B cell (primary cell): ENCODE measurements around the gene TFPT. TPM values are rescaled to one million over a fixed set of nuclear protein-coding genes. Genes with fewer than 3 reads are reported as not detected.

Source experiments
- ATAC-seq: fragments of 200-7000 bp; cut with Tn5 transposase; one replicate; pipeline ENCODE4 v1.10.0; 2021; ENCODE audit warnings: low read depth, mild to moderate bottlenecking, moderate number of reproducible peaks, moderate library complexity
- CTCF ChIA-PET: fragments of 350-600 bp; sonication (Branson Sonifier 250); formaldehyde crosslinking; loops from one replicate; lab custom pipeline; 2021; ENCODE audit warnings: antibody characterized with exemption, inconsistent platforms; lab: Charles Lee
- POLR2A ChIA-PET: fragments of 350-600 bp; sonication (Branson Sonifier 250); formaldehyde crosslinking; loops from one replicate; lab custom pipeline; 2021; ENCODE audit warnings: antibody characterized with exemption; lab: Charles Lee
- DNase-seq: peaks from one replicate; pipeline ENCODE4 v3.0.0; 2013
- H2AFZ ChIP-seq: 2 replicates; pipeline ENCODE4 v1.6.1; 2012; ENCODE audit warnings: mild to moderate bottlenecking, low read depth, low read length; ENCODE audit not compliant: insufficient read depth, poor library complexity, severe bottlenecking
- H3K27ac ChIP-seq, 2 donors: 1 replicate in 1 of 2; 2 replicates in 1 of 2; pipeline ENCODE4 v1.5.1; 2012 to 2013; ENCODE audit warnings: low read length in 2 of 2, mild to moderate bottlenecking in 2 of 2, moderate library complexity in 1 of 2
- H3K27me3 ChIP-seq, 4 experiments: fragments of 200-600 bp in 1 of 4; sonication (generic) in 1 of 4; replicated peaks in 1 of 4; 1 replicate in 2 of 4; 2 replicates in 2 of 4; pipeline versions ENCODE4 v1.6.1 to v1.7.0; 2013 to 2016; ENCODE audit warnings: low read length in 3 of 4, mild to moderate bottlenecking in 2 of 4, mixed read lengths in 1 of 4, moderate library complexity in 1 of 4; ENCODE audit not compliant: insufficient read depth in 4 of 4, control insufficient read depth in 3 of 4; ENCODE audit errors: control extremely low read depth in 1 of 4
- H3K36me3 ChIP-seq, 2 experiments: replicated peaks in 1 of 2; 1 replicate in 1 of 2; 2 replicates in 1 of 2; pipeline versions ENCODE4 v1.6.1 to v1.7.1; 2013; ENCODE audit warnings: low read length in 1 of 2; ENCODE audit not compliant: insufficient read depth in 2 of 2, control insufficient read depth in 1 of 2; ENCODE audit errors: control extremely low read depth in 1 of 2, extremely low read depth in 1 of 2
- H3K4me1 ChIP-seq, 2 donors: fragments of 200-600 bp in 1 of 2; sonication (generic) in 1 of 2; 1 replicate in 1 of 2; 2 replicates in 1 of 2; pipeline versions ENCODE4 v1.5.1 to v1.6.1; 2013 to 2017; ENCODE audit warnings: low read length in 2 of 2; ENCODE audit not compliant: control insufficient read depth in 2 of 2, insufficient read depth in 2 of 2
- H3K4me2 ChIP-seq: replicated peaks from 2 replicates; pipeline ENCODE3; 2012; ENCODE audit warnings: mild to moderate bottlenecking, low read depth, low read length; ENCODE audit not compliant: poor library complexity, severe bottlenecking
- H3K4me3 ChIP-seq, 5 experiments: fragments of 200-600 bp in 1 of 5; sonication (generic) in 1 of 5; 1 replicate in 3 of 5; 2 replicates in 2 of 5; pipeline versions ENCODE4 v1.5.1 to v1.7.0; 2011 to 2016; ENCODE audit warnings: low read length in 4 of 5, mild to moderate bottlenecking in 4 of 5, low read depth in 2 of 5, control low read depth in 1 of 5, moderate library complexity in 1 of 5; ENCODE audit not compliant: insufficient read depth in 1 of 5; ENCODE audit errors: control extremely low read depth in 1 of 5, extremely low read depth in 1 of 5
- H3K79me2 ChIP-seq: fragments of 200-600 bp; sonication (generic); one replicate; pipeline ENCODE4 v1.6.0; 2016; ENCODE audit warnings: low read length; ENCODE audit not compliant: control insufficient read depth, insufficient read depth
- H3K9ac ChIP-seq: fragments of 200-600 bp; sonication (generic); 2 replicates; pipeline ENCODE4 v1.6.1; 2017; ENCODE audit warnings: mild to moderate bottlenecking, low read length, moderate library complexity
- H3K9me3 ChIP-seq, 3 donors: one replicate each; pipeline versions ENCODE4 v1.6.1 to v1.7.1; 2013; ENCODE audit warnings: low read length in 2 of 3; ENCODE audit not compliant: control insufficient read depth in 2 of 3, insufficient read depth in 1 of 3; ENCODE audit errors: control extremely low read depth in 1 of 3
- H4K20me1 ChIP-seq: 2 replicates; pipeline ENCODE4 v1.6.0; 2012; ENCODE audit warnings: mild to moderate bottlenecking, low read length; ENCODE audit not compliant: insufficient read depth, control insufficient read depth, poor library complexity, severe bottlenecking
- H3K27ac Mint-ChIP-seq: one replicate; pipeline ENCODE4 v1.8.0; 2021; ENCODE audit warnings: mixed read lengths
- H3K27me3 Mint-ChIP-seq: one replicate; pipeline ENCODE4 v1.8.0; 2021; ENCODE audit warnings: mixed read lengths
- H3K4me1 Mint-ChIP-seq: one replicate; pipeline ENCODE4 v1.8.0; 2021; ENCODE audit warnings: mixed read lengths
- H3K4me3 Mint-ChIP-seq: one replicate; pipeline ENCODE4 v1.8.0; 2021; ENCODE audit warnings: mixed read lengths
- H3K9me3 Mint-ChIP-seq: one replicate; pipeline ENCODE4 v1.8.0; 2022; ENCODE audit warnings: mixed read lengths; ENCODE audit not compliant: insufficient read depth
- EZH2 ChIP-seq: IDR thresholded peaks from 2 replicates; pipeline ENCODE4 v1.6.1; 2012; ENCODE audit warnings: borderline replicate concordance, low read depth, mild to moderate bottlenecking, moderate library complexity, low read length; ENCODE audit not compliant: insufficient read depth, poor library complexity, severe bottlenecking
- WGBS: methylation state at CpG from one replicate; pipeline ENCODE4 v1.1.5; 2013; ENCODE audit warnings: missing lambda C conversion rate; ENCODE audit not compliant: insufficient coverage; 5-methylcytosine and 5-hydroxymethylcytosine counted together
- intact Hi-C: fragments of 100-400 bp; cut with micrococcal nuclease; formaldehyde crosslinking; loops from one replicate; pipeline ENCODE4 v1.10.0; 2022
- polyA plus RNA-seq: library from polyadenylated mRNA; depleted of rRNA; stranded (reverse); fragments of >200 nt; gene quantifications from 2 replicates; pipeline ENCODE4 v1.2.3, GENCODE V29; 2012
- total RNA-seq, 2 donors: library from RNA; stranded (reverse); fragments of 120-200 nt in 1 of 2; gene quantifications; 1 replicate in 1 of 2; 2 replicates in 1 of 2; pipeline versions ENCODE4 v1.2.3 to v1.2.4, GENCODE V29; 2013 to 2022
- TF ChIP-seq, protein P1 (sequence below): fragments of 200-600 bp; IDR thresholded peaks from one replicate; pipeline ENCODE4 v1.8.0; 2022; ENCODE audit warnings: antibody characterized with exemption, mild to moderate bottlenecking

The TFPT gene
- total and polyA plus RNA-seq, 2 donors (not counting 1 experiment from before 2014, with no cell fraction given): 8.4 to 12.7 TPM

GRCh38 chr19:54121259-54121658 is 5.8 kb upstream of the TFPT start:
- Histone ChIP-seq H3K9ac (no peak overlapping the region), H3K4me2 (no peak overlapping the region), H3K36me3 (peaks cover 7 to 67% of the 10 kb centered on the region in 2 experiments), H3K27me3 (no peaks in the 10 kb centered on the region), H3K79me2 (peaks cover 25% of the 10 kb centered on the region), H3K9me3 (no peaks in the 10 kb centered on the region), H3K4me3 (no peak overlapping the region), H4K20me1 (peaks cover 27% of the 10 kb centered on the region), H2AFZ (no peak overlapping the region), H3K4me1 (peaks cover 4 to 9% of the 10 kb centered on the region in 2 donors), H3K27ac (no peak overlapping the region)
- 97% methylated on average over 8 of the region's 10 CpGs for WGBS
- H3K9me3 Mint-ChIP-seq: no peaks in the 10 kb centered on the region
- POLR2A ChIA-PET: interaction anchor here (0.7 to 0.9 kb wide), 2 partner anchors 16 to 68 kb away, joined by 3 read pairs; partner anchors contain the start of gene MBOAT7
- intact Hi-C loops: no loop called here
- H3K27me3 Mint-ChIP-seq: no peaks in the 10 kb centered on the region
- peaks cover 10% of the 10 kb centered on the region for H3K4me1 Mint-ChIP-seq
- no peak overlapping the region for H3K27ac Mint-ChIP-seq
- no peak for ATAC-seq
- CTCF ChIA-PET: no interaction called here
- no peak for DNase-seq
- H3K4me3 Mint-ChIP-seq: no peak overlapping the region
- TF ChIP-seq EZH2: no peak
- TF ChIP-seq, protein P1, sequence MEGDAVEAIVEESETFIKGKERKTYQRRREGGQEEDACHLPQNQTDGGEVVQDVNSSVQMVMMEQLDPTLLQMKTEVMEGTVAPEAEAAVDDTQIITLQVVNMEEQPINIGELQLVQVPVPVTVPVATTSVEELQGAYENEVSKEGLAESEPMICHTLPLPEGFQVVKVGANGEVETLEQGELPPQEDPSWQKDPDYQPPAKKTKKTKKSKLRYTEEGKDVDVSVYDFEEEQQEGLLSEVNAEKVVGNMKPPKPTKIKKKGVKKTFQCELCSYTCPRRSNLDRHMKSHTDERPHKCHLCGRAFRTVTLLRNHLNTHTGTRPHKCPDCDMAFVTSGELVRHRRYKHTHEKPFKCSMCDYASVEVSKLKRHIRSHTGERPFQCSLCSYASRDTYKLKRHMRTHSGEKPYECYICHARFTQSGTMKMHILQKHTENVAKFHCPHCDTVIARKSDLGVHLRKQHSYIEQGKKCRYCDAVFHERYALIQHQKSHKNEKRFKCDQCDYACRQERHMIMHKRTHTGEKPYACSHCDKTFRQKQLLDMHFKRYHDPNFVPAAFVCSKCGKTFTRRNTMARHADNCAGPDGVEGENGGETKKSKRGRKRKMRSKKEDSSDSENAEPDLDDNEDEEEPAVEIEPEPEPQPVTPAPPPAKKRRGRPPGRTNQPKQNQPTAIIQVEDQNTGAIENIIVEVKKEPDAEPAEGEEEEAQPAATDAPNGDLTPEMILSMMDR: no peak

GRCh38 chr19:54114340-54115108 is 933 bp downstream of the TFPT start:
- Mint-ChIP-seq H3K9me3 (no peaks in the 10 kb centered on the region), H3K4me3 (peak overlapping the region; percentile 89), H3K27ac (peak overlapping the region; percentile 87), H3K27me3 (no peaks in the 10 kb centered on the region), H3K4me1 (peaks cover 31% of the 10 kb centered on the region)
- Histone ChIP-seq H3K4me2 (peak overlapping the region; percentile 79), H3K4me3 (peak overlapping the region; percentile 71 to 86 (median 81)), H3K9ac (peak overlapping the region; percentile 77), H3K79me2 (peaks cover 51% of the 10 kb centered on the region), H4K20me1 (peaks cover 27% of the 10 kb centered on the region), H3K36me3 (peaks cover 2 to 27% of the 10 kb centered on the region in 2 experiments), H3K27me3 (no peaks in the 10 kb centered on the region), H3K4me1 (peaks cover 14 to 25% of the 10 kb centered on the region in 2 donors), H3K9me3 (no peaks in the 10 kb centered on the region), H3K27ac (peak overlapping the region in 1 of 2 donors; percentile 78), H2AFZ (peak overlapping the region; percentile 95)
- DNase-seq (no peak), ATAC-seq (no peak)
- POLR2A ChIA-PET: interaction anchor here (1.0 to 2.3 kb wide), 7 partner anchors 12 to 334 kb away, joined by 3 to 25 read pairs (median 6); partner anchors contain the start of genes CNOT3, LENG1, LENG8 and NDUFA3
- intact Hi-C loops: loop anchor here (1.0 to 10.0 kb wide), 7 partner anchors 12 to 1000 kb away; partner anchors contain the start of genes CNOT3, LENG1, MYADM and NDUFA3
- WGBS: 2% methylated on average over 28 of the region's 28 CpGs
- TF ChIP-seq, protein P1: no peak
- no peak for TF ChIP-seq EZH2
- CTCF ChIA-PET: interaction anchor here (2.4 kb wide), 1 partner anchor 12 kb away, joined by 8 read pairs; the partner anchor contains the start of gene NDUFA3
